GM23338 (cell line): ENCODE results near the gene MOGAT1. TPM values are rescaled to one million over a fixed set of nuclear protein-coding genes. Genes with fewer than 3 reads are reported as not detected.
A peak's percentile ranks its signal among the peaks of the same experiment; 100 is the strongest.

Experiments
- ATAC-seq: fragments of 200-7000 bp; cut with Tn5 transposase; 3 replicates; pipeline ENCODE4 v1.9.1; 2020
- DNase-seq: peaks from one replicate; pipeline ENCODE4 v3.0.0-alpha.2; 2015; ENCODE audit warnings: low spot score
- H2AFZ ChIP-seq: fragments of 200-600 bp; sonication (generic); 2 replicates; pipeline ENCODE4 v1.8.0; 2016; ENCODE audit warnings: antibody characterized with exemption, mild to moderate bottlenecking, moderate library complexity
- H3F3A ChIP-seq: fragments of 200-600 bp; sonication (generic); replicated peaks from 2 replicates; pipeline ENCODE4 v1.8.0; 2017; ENCODE audit warnings: antibody characterized with exemption, mixed run types, low read depth
- H3K27ac ChIP-seq: fragments of 200-600 bp; sonication (generic); 2 replicates; pipeline ENCODE4 v1.6.1; 2016; ENCODE audit warnings: low read depth
- H3K27me3 ChIP-seq: fragments of 200-600 bp; sonication (generic); 2 replicates; pipeline ENCODE4 v1.8.0; 2016; ENCODE audit warnings: mild to moderate bottlenecking, mixed run types, moderate library complexity; ENCODE audit not compliant: insufficient read depth
- H3K36me3 ChIP-seq: fragments of 200-600 bp; sonication (generic); 2 replicates; pipeline ENCODE4 v1.8.0; 2016; ENCODE audit warnings: mild to moderate bottlenecking; ENCODE audit not compliant: insufficient read depth
- H3K4me1 ChIP-seq: fragments of 200-600 bp; sonication (generic); 2 replicates; pipeline ENCODE4 v1.8.0; 2016; ENCODE audit warnings: mild to moderate bottlenecking, moderate library complexity; ENCODE audit not compliant: insufficient read depth
- H3K4me2 ChIP-seq: fragments of 200-600 bp; sonication (generic); 2 replicates; pipeline ENCODE4 v1.7.1; 2017; ENCODE audit warnings: mixed run types
- H3K4me3 ChIP-seq: fragments of 200-600 bp; sonication (generic); 2 replicates; pipeline ENCODE4 v1.6.1; 2016; ENCODE audit warnings: mixed run types
- H3K79me2 ChIP-seq: fragments of 200-600 bp; sonication (generic); replicated peaks from 2 replicates; pipeline ENCODE4 v1.8.0; 2017; ENCODE audit warnings: mild to moderate bottlenecking; ENCODE audit not compliant: insufficient read depth
- H3K9me2 ChIP-seq: fragments of 200-600 bp; sonication (generic); 2 replicates; pipeline ENCODE4 v1.8.0; 2017; ENCODE audit not compliant: insufficient read depth
- H4K20me1 ChIP-seq: fragments of 200-600 bp; sonication (generic); replicated peaks from 2 replicates; pipeline ENCODE4 v1.8.0; 2017; ENCODE audit warnings: mild to moderate bottlenecking; ENCODE audit not compliant: insufficient read depth
- H3K27ac Mint-ChIP-seq: 2 replicates; pipeline ENCODE4 v1.8.0; 2020; ENCODE audit warnings: inconsistent platforms, mild to moderate bottlenecking, moderate library complexity, mixed read lengths
- H3K27me3 Mint-ChIP-seq: 3 replicates; pipeline ENCODE4 v1.8.0; 2022; ENCODE audit warnings: low read depth, mild to moderate bottlenecking, moderate library complexity, mixed read lengths, inconsistent platforms; ENCODE audit not compliant: insufficient read depth, poor library complexity
- H3K36me3 Mint-ChIP-seq: 3 replicates; pipeline ENCODE4 v1.8.0; 2021; ENCODE audit warnings: low read depth, mild to moderate bottlenecking, inconsistent platforms, moderate library complexity, mixed read lengths
- H3K4me1 Mint-ChIP-seq: 3 replicates; pipeline ENCODE4 v1.8.0; 2020; ENCODE audit warnings: mild to moderate bottlenecking, inconsistent platforms, mixed read lengths
- H3K4me3 Mint-ChIP-seq: 3 replicates; pipeline ENCODE4 v1.8.0; 2021; ENCODE audit warnings: moderate library complexity, mild to moderate bottlenecking, inconsistent platforms, mixed read lengths
- H3K9me3 Mint-ChIP-seq: 3 replicates; pipeline ENCODE4 v1.8.0; 2020; ENCODE audit warnings: moderate library complexity, mild to moderate bottlenecking, inconsistent platforms, mixed read lengths
- CTCF ChIP-seq, 2 experiments: fragments of 200-600 bp in 1 of 2; sonication (generic) in 1 of 2; conservative IDR thresholded peaks; 2 replicates each; pipeline versions ENCODE4 v1.5.1 to v1.6.1; 2016 to 2017; ENCODE audit warnings: antibody characterized with exemption in 2 of 2, low read depth in 2 of 2, mild to moderate bottlenecking in 2 of 2, moderate library complexity in 1 of 2
- EZH2 ChIP-seq: fragments of 200-600 bp; sonication (generic); IDR thresholded peaks from one replicate; pipeline ENCODE4 v1.8.0; 2017; ENCODE audit warnings: antibody characterized with exemption, mild to moderate bottlenecking, low read depth; ENCODE audit not compliant: unreplicated experiment
- EZH2phosphoT487 ChIP-seq: fragments of 200-600 bp; sonication (generic); IDR thresholded peaks from one replicate; pipeline ENCODE4 v1.8.1; 2018; ENCODE audit warnings: antibody characterized with exemption; ENCODE audit not compliant: unreplicated experiment
- JUNB ChIP-seq: IDR thresholded peaks from one replicate; pipeline ENCODE4 v1.6.1; 2016; ENCODE audit warnings: antibody characterized with exemption; ENCODE audit not compliant: unreplicated experiment
- NANOG ChIP-seq: IDR thresholded peaks from 2 replicates; pipeline ENCODE4 v1.6.1; 2016; ENCODE audit warnings: antibody characterized with exemption, borderline replicate concordance
- POLR2AphosphoS5 ChIP-seq: IDR thresholded peaks from 2 replicates; pipeline ENCODE4 v1.6.1; 2016; ENCODE audit warnings: antibody characterized with exemption, low read depth
- REST ChIP-seq: IDR thresholded peaks from one replicate; pipeline ENCODE4 v1.6.1; 2018; ENCODE audit warnings: antibody characterized with exemption; ENCODE audit not compliant: unreplicated experiment
- STAT1 ChIP-seq: IDR thresholded peaks from one replicate; pipeline ENCODE4 v1.6.1; 2016; ENCODE audit warnings: antibody characterized with exemption; ENCODE audit not compliant: unreplicated experiment
- ZNF114 ChIP-seq: fragments of 250-450 bp; sonication (Bioruptor Pico); IDR thresholded peaks from 2 replicates; pipeline ENCODE4 v1.5.0; 2020; ENCODE audit warnings: mild to moderate bottlenecking, moderate library complexity
- ZNF331 ChIP-seq: fragments of 250-450 bp; sonication (Bioruptor Pico); IDR thresholded peaks from 2 replicates; pipeline ENCODE4 v1.5.0; 2020; ENCODE audit warnings: low read depth, mild to moderate bottlenecking, moderate library complexity
- ZNF462 ChIP-seq: fragments of 250-450 bp; sonication (Bioruptor Pico); IDR thresholded peaks from 2 replicates; pipeline ENCODE4 v1.5.0; 2020; ENCODE audit warnings: mild to moderate bottlenecking, moderate library complexity
- polyA plus RNA-seq: library from polyadenylated mRNA; unstranded; fragments of >200 nt; fragmentation: Nextera tagmentation; extraction: Ambion mirVana; gene quantifications from 2 replicates; pipeline ENCODE4 v1.2.1, GENCODE V29; 2016
- total RNA-seq: library from RNA; depleted of rRNA; stranded (reverse); fragments of >200 nt; shearing (Covaris generic); gene quantifications from 2 replicates; pipeline ENCODE4 v1.2.3, GENCODE V29; 2014

The MOGAT1 gene
- total and polyA plus RNA-seq, 2 experiments from 2014 or later: 0.86 to 0.94 TPM

GRCh38 chr2:222751238-222751637, 79.8 kb downstream of the MOGAT1 start:
- Histone ChIP-seq H3K4me2 (no peak overlapping the region), H3K9me2 (no peaks in the 10 kb centered on the region), H2AFZ (peak overlapping the region; percentile 48; the same call in 1 of the 2 replicates), H3K4me1 (peaks cover 35% of the 10 kb centered on the region), H3K27ac (no peak overlapping the region), H3K4me3 (no peak overlapping the region), H4K20me1 (no peaks in the 10 kb centered on the region), H3K27me3 (no peaks in the 10 kb centered on the region), H3F3A (no peaks in the 10 kb centered on the region), H3K79me2 (no peaks in the 10 kb centered on the region), H3K36me3 (no peaks in the 10 kb centered on the region)
- Mint-ChIP-seq H3K27me3 (peaks cover 4% of the 10 kb centered on the region), H3K4me1 (peaks cover 43% of the 10 kb centered on the region), H3K36me3 (no peaks in the 10 kb centered on the region), H3K27ac (no peak overlapping the region), H3K9me3 (no peaks in the 10 kb centered on the region), H3K4me3 (no peak overlapping the region)
- DNase-seq (no peak), ATAC-seq (no peak)
- TF ChIP-seq ZNF462 (CRISPR knock-in tag) (no peak), EZH2phosphoT487 (no peak), REST (no peak), ZNF331 (no peak), STAT1 (no peak), EZH2 (no peak), ZNF114 (no peak), JUNB (no peak), POLR2AphosphoS5 (no peak), NANOG (no peak), CTCF (conservative IDR thresholded peaks at IDR 0.05; ENCODE audit: low read depth in 2 of 2) (no peak)
